ENCODE measurements around the gene PTPRN2. TPM values are rescaled to one million over a fixed set of nuclear protein-coding genes. Genes with fewer than 3 reads are reported as not detected.

The PTPRN2 gene
- total RNA-seq, 4 donors from 2014 or later, result 6.6 to 10.7 (median 8.2) TPM

GRCh38 chr7:157722137-157723060, 865.2 kb downstream of the PTPRN2 start:
- Histone ChIP-seq H3K27ac (no peak overlapping the region), H3K27me3 (peaks cover 0 to 3% of the 10 kb centered on the region in 2 donors), H3K9me3 (peaks cover 0 to 2% (median 0%) of the 10 kb centered on the region in 4 donors), H3K4me3 (no peak overlapping the region), H3K36me3 (no peaks in the 10 kb centered on the region), H3K4me1 (no peaks in the 10 kb centered on the region)
- no peak for DNase-seq (ENCODE audit: low spot score in 2 of 2)
- 85 to 87% methylated on average over 32 of the region's 32 CpGs for WGBS, 2 donors
- TF ChIP-seq POLR2A (IDR thresholded peaks at IDR 0.05) (no peak), EP300 (IDR thresholded peaks at IDR 0.05) (no peak)
- TF ChIP-seq, protein P1, sequence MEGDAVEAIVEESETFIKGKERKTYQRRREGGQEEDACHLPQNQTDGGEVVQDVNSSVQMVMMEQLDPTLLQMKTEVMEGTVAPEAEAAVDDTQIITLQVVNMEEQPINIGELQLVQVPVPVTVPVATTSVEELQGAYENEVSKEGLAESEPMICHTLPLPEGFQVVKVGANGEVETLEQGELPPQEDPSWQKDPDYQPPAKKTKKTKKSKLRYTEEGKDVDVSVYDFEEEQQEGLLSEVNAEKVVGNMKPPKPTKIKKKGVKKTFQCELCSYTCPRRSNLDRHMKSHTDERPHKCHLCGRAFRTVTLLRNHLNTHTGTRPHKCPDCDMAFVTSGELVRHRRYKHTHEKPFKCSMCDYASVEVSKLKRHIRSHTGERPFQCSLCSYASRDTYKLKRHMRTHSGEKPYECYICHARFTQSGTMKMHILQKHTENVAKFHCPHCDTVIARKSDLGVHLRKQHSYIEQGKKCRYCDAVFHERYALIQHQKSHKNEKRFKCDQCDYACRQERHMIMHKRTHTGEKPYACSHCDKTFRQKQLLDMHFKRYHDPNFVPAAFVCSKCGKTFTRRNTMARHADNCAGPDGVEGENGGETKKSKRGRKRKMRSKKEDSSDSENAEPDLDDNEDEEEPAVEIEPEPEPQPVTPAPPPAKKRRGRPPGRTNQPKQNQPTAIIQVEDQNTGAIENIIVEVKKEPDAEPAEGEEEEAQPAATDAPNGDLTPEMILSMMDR (IDR thresholded peaks at IDR 0.05), result no peak

DNA sequence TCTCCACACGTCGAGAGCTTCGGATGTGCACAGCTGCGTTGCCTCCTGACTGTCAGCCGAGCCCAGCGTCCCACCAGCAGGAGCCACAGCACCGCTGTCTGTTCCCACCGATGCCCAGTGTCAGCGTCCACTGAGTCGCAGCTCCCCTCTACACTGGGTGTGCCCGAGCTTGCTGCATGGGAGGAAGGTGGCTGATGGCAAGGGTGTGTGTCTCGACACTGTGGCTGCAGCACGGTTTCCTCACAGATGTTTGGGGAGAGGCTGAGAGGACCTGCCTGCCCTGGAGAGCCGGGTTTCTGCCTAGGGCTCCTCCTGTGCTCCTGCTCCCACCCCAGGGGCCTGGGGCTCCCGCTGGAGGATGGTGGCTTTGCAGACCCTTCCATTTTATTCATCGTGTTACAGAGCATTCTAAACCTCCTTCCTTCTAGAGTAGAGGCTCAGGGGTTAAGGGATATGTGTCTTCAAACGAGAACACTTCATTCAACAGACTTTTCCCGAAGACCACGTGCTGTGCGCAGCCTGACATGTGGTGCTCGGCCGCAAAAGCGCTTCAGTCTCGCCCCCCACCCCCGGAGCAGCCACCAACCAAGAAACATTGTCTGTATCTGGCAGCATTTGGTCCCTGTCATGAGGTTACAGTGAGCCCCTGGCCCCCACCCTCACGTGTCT, 866.0 kb downstream of the PTPRN2 start:
- no peak for TF ChIP-seq POLR2A (IDR thresholded peaks at IDR 0.05)
- TF ChIP-seq, protein P1 (IDR thresholded peaks at IDR 0.05), result no peak
- TF ChIP-seq EP300 (IDR thresholded peaks at IDR 0.05), result no peak
- H3K27me3 ChIP-seq, result peaks cover 0 to 3% of the 10 kb centered on the region in 2 donors
- DNase-seq (ENCODE audit: low spot score in 2 of 2), result no peak
- H3K36me3 ChIP-seq, result no peaks in the 10 kb centered on the region
- no peaks in the 10 kb centered on the region for H3K4me1 ChIP-seq
- 81 to 82% methylated on average over 22 to 26 of the region's 26 CpGs for WGBS, 2 donors
- no peak overlapping the region for H3K4me3 ChIP-seq
- H3K9me3 ChIP-seq, result peaks cover 0 to 8% (median 0%) of the 10 kb centered on the region in 4 donors
- no peak overlapping the region for H3K27ac ChIP-seq

GRCh38 chr7:157719705-157720655, 867.6 kb downstream of the PTPRN2 start:
- DNase-seq (ENCODE audit: low spot score in 2 of 2), result no peak
- peaks cover 0 to 19% (median 0%) of the 10 kb centered on the region in 4 donors for H3K9me3 ChIP-seq
- 85 to 86% methylated on average over 36 of the region's 36 CpGs for WGBS, 2 donors
- no peak overlapping the region for H3K27ac ChIP-seq
- TF ChIP-seq, protein P1 (IDR thresholded peaks at IDR 0.05), result no peak
- no peak for TF ChIP-seq POLR2A (IDR thresholded peaks at IDR 0.05)
- TF ChIP-seq EP300 (IDR thresholded peaks at IDR 0.05), result no peak
- no peaks in the 10 kb centered on the region for H3K27me3 ChIP-seq
- no peaks in the 10 kb centered on the region for H3K4me1 ChIP-seq
- no peaks in the 10 kb centered on the region for H3K36me3 ChIP-seq
- H3K4me3 ChIP-seq, result no peak overlapping the region

DNA sequence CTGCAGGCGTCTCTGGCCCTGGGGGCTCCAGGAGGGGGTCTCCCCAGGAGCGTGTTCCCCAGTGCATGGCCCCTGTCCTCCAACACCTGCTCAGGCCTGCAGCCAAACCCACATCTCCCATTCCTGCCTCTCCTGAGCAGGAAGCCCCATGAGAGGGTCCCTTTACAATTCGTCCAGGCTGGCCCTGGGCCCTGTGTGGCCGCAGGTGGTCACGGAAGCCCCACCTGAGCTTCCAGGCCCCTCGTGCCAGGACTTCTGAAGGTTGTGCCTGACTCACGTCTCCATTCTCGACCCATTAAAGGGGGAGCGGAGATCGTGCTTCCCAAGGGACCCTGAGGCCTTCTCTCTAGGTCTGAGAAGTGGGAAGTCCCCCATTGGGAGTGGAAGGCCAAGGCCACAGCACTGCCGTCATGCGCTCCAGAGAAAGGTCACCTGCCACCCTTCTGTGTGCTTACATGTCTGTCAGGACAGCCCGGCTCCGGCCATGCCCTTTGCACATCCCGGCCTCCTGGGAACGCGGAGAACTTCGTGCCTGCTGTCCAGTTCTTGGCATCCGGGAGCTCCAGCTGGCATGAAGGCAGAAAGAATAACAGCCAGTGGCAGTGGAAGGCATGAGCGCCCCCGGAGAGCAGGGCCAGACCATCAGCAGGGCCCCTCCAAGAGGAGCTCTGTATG, 868.5 kb downstream of the PTPRN2 start:
- Histone ChIP-seq H3K27ac (no peak overlapping the region), H3K36me3 (no peaks in the 10 kb centered on the region), H3K27me3 (no peaks in the 10 kb centered on the region), H3K9me3 (peaks cover 0 to 19% (median 0%) of the 10 kb centered on the region in 4 donors), H3K4me1 (no peaks in the 10 kb centered on the region), H3K4me3 (no peak overlapping the region)
- TF ChIP-seq, protein P1 (IDR thresholded peaks at IDR 0.05), result no peak
- TF ChIP-seq EP300 (IDR thresholded peaks at IDR 0.05) (no peak), POLR2A (IDR thresholded peaks at IDR 0.05) (no peak)
- 85 to 94% methylated on average over 21 of the region's 21 CpGs for WGBS, 2 donors
- DNase-seq (ENCODE audit: low spot score in 2 of 2), result no peak
